ENCODE data around the gene EFCC1. TPM values are rescaled to one million over a fixed set of nuclear protein-coding genes. Genes with fewer than 3 reads are reported as not detected.

The EFCC1 gene
- total RNA-seq, 2 experiments from 2014 or later = not detected

GRCh38 chr3:129018751-129019150, 17.6 kb downstream of the EFCC1 start:
- Mint-ChIP-seq H3K9me3 (no peaks in the 10 kb centered on the region), H3K27ac (no peak overlapping the region), H3K27me3 (no peaks in the 10 kb centered on the region), H3K4me3 (no peak overlapping the region), H3K4me1 (peaks cover 37% of the 10 kb centered on the region), H3K36me3 (ENCODE audit: low read depth) (no peaks in the 10 kb centered on the region)
- no peak for DNase-seq
- ChIA-PET POLR2A (no interaction called here), CTCF (interaction anchor here (1.0 to 2.4 kb wide), 4 partner anchors 8 to 48 kb away, joined by 3 to 7 read pairs (median 3); no protein-coding TSS in a partner anchor)

DNA sequence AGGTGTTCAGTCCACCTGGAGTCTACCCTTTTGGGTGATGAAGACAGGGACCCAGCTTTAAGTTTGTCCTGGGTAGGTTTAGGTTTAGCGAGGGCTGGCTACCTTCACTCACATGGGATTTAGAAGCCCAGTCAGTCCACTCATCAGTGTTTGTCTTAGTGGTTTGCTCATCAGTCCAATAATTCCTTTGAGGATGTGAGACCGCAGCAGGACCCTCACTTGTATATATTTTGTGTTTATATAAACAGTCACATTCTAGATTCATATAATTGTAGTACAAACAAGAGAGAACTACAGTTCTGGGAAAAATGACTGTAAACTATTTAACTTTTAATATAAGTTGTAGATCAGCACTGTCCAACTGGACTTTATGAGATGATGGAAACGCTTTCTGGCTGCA, 18.2 kb downstream of the EFCC1 start:
- Mint-ChIP-seq H3K27ac (no peak overlapping the region), H3K4me3 (no peak overlapping the region), H3K36me3 (ENCODE audit: low read depth) (no peaks in the 10 kb centered on the region), H3K27me3 (no peaks in the 10 kb centered on the region), H3K9me3 (no peaks in the 10 kb centered on the region), H3K4me1 (peaks cover 37% of the 10 kb centered on the region)
- no peak for DNase-seq
- ChIA-PET CTCF (interaction anchor here (1.0 to 2.4 kb wide), 3 partner anchors 9 to 49 kb away, joined by 3 to 7 read pairs (median 3); no protein-coding TSS in a partner anchor), POLR2A (interaction anchor here (0.5 kb wide), 1 partner anchor 49 kb away, joined by 3 read pairs; no protein-coding TSS in a partner anchor)

- ChIA-PET CTCF (interaction anchor here (1.4 to 2.4 kb wide), 2 partner anchors 32 to 50 kb away, joined by 3 to 7 read pairs; no protein-coding TSS in a partner anchor), POLR2A (interaction anchor here (0.7 kb wide), 1 partner anchor 225 kb away, joined by 4 read pairs; no protein-coding TSS in a partner anchor)
- peaks cover 2% of the 10 kb centered on the region for H3K27me3 Mint-ChIP-seq
- H3K4me1 Mint-ChIP-seq = peaks cover 28% of the 10 kb centered on the region
- no peaks in the 10 kb centered on the region for H3K36me3 Mint-ChIP-seq (ENCODE audit: low read depth)
- H3K27ac Mint-ChIP-seq = no peak overlapping the region
- no peaks in the 10 kb centered on the region for H3K9me3 Mint-ChIP-seq
- no peak for DNase-seq
- no peak overlapping the region for H3K4me3 Mint-ChIP-seq
Observed at GRCh38 chr3:129020691-129021090, 19.6 kb downstream of the EFCC1 start.

DNA sequence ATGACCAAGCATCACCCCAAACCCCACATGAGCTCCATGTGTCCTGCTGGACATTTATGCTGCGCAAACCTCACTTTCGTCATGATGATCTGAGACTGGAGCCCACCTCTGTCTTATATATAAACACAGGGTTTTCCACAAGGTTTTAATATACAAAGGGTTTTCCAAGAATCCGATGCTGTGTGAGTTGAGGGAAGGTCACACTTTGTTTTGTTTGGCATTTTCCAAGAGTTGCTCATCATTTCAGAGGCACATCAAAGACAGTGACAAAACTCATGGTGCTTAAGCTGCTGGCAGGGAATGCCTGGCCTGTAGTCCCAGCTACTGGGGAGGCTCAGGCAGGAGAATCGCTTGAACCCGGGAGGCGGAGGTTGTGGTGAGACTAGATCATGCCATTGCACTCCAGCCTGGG, 20.0 kb downstream of the EFCC1 start:
- Mint-ChIP-seq H3K27ac (no peak overlapping the region), H3K27me3 (peaks cover 2% of the 10 kb centered on the region), H3K9me3 (no peaks in the 10 kb centered on the region), H3K36me3 (ENCODE audit: low read depth) (no peaks in the 10 kb centered on the region), H3K4me1 (peaks cover 26% of the 10 kb centered on the region), H3K4me3 (no peak overlapping the region)
- no peak for DNase-seq
- ChIA-PET CTCF (interaction anchor here (1.4 kb wide), 1 partner anchor 32 kb away, joined by 3 read pairs; no protein-coding TSS in a partner anchor), POLR2A (no interaction called here)

DNA sequence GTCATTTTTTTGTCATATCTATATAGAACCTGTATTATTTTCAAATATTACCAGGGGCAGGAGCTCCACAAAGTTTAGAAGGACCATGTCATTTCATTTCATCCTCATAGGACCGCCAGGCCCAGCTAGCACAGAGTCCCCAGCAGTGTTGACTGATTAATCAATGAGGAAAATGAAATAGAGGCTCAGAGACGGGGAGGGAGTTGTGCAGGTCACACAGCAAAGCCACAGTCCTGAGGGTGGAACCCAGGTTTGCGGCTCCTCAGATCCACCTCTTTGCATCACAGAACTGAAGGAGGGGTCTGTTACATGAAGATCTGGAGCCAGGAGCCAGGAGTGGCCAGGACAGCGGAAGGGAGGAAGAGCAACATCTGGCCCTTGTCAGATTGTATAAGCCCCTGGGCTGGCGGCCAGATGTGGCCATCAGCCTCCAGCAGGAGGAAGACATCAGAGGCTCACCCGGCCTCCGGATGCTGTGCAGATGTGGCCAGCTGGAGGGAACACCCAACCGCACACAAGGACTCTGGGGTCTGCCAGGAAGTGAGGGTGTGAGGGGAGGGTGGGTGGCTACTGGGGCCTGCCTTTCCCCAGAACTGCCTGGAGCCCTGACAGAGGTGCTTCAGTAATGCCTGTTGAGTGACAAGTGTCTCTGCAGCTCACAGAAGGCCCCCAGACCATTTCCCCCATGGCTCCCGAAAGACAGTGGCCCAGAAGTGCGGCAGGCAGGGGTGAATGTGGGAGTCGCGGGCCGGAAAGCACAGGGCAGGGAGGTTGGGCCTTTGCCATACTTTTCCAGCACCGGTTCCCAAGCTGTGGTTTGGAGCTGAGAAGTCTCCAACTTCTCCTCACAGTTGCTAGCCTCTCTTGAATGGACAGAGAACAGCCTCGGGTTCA, 21.3 kb downstream of the EFCC1 start:
- no peak overlapping the region for H3K27ac Mint-ChIP-seq
- CTCF ChIA-PET = interaction anchor here (0.7 to 1.4 kb wide), 3 partner anchors 31 to 98 kb away, joined by 3 read pairs; no protein-coding TSS in a partner anchor
- no peaks in the 10 kb centered on the region for H3K36me3 Mint-ChIP-seq (ENCODE audit: low read depth)
- H3K4me1 Mint-ChIP-seq = peaks cover 23% of the 10 kb centered on the region
- no peak overlapping the region for H3K4me3 Mint-ChIP-seq
- H3K9me3 Mint-ChIP-seq = no peaks in the 10 kb centered on the region
- H3K27me3 Mint-ChIP-seq = peaks cover 2% of the 10 kb centered on the region
- DNase-seq = no peak
- POLR2A ChIA-PET = no interaction called here

DNA sequence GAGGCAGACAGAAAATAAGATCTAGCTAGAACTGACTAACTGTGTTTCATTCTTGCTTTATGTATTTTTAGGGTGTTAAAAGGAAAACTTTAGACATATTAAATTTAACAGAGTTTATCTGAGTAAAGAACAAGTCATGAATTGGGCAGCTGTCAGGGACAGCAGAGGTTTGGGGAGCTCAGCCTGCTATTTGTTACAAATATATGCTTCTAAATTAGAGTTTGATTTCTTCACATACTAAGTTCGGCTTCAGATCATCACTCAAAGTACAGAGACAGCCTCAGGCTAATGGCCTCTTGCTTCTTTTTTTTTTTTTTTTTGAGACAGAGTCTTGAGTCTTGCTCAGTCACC, 21.9 kb downstream of the EFCC1 start:
- POLR2A ChIA-PET = no interaction called here
- Mint-ChIP-seq H3K4me3 (no peak overlapping the region), H3K27me3 (peaks cover 2% of the 10 kb centered on the region), H3K9me3 (no peaks in the 10 kb centered on the region), H3K4me1 (peaks cover 17% of the 10 kb centered on the region), H3K36me3 (ENCODE audit: low read depth) (no peaks in the 10 kb centered on the region), H3K27ac (no peak overlapping the region)
- no peak for DNase-seq
- CTCF ChIA-PET = interaction anchor here (0.7 to 1.1 kb wide), 2 partner anchors 52 to 97 kb away, joined by 3 read pairs; no protein-coding TSS in a partner anchor

GRCh38 chr3:129023909-129024308, 22.8 kb downstream of the EFCC1 start:
- no peak overlapping the region for H3K27ac Mint-ChIP-seq
- peaks cover 14% of the 10 kb centered on the region for H3K4me1 Mint-ChIP-seq
- CTCF ChIA-PET = interaction anchor here (1.2 to 1.6 kb wide), 2 partner anchors 26 to 217 kb away, joined by 3 to 4 read pairs; no protein-coding TSS in a partner anchor
- H3K36me3 Mint-ChIP-seq (ENCODE audit: low read depth) = no peaks in the 10 kb centered on the region
- peaks cover 4% of the 10 kb centered on the region for H3K27me3 Mint-ChIP-seq
- POLR2A ChIA-PET = no interaction called here
- no peak for DNase-seq
- H3K4me3 Mint-ChIP-seq = no peak overlapping the region
- no peaks in the 10 kb centered on the region for H3K9me3 Mint-ChIP-seq

DNA sequence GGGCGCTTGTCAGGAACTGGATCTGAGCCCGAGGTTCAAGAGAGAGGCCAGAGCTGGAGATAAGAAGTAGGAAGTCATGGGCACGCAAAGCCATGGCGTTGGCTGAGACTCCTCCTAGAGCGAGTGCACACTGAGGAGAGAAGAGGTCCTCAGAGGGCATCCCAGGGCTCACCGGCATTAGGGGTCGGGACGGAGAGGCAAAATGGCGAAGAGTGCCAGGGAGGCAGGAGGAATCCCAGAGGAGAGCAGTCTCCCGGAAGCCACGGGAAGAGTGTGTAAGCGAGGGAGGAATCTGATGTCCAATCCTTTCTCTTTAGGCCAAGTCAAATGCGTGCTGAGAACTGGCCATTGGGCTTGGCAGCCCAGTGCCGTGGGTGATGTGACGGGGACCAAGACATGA, 24.0 kb downstream of the EFCC1 start:
- ChIA-PET CTCF (interaction anchor here (1.6 to 7.7 kb wide), 3 partner anchors 11 to 215 kb away, joined by 4 to 123 read pairs (median 20); no protein-coding TSS in a partner anchor), POLR2A (interaction anchor here (1.5 to 3.7 kb wide), 3 partner anchors 9 to 31 kb away, joined by 3 to 56 read pairs (median 9); partner anchors contain the start of gene CFAP92)
- Mint-ChIP-seq H3K4me3 (no peak overlapping the region), H3K4me1 (peaks cover 14% of the 10 kb centered on the region), H3K36me3 (ENCODE audit: low read depth) (no peaks in the 10 kb centered on the region), H3K27ac (no peak overlapping the region), H3K9me3 (no peaks in the 10 kb centered on the region), H3K27me3 (peaks cover 4% of the 10 kb centered on the region)
- no peak for DNase-seq

DNA sequence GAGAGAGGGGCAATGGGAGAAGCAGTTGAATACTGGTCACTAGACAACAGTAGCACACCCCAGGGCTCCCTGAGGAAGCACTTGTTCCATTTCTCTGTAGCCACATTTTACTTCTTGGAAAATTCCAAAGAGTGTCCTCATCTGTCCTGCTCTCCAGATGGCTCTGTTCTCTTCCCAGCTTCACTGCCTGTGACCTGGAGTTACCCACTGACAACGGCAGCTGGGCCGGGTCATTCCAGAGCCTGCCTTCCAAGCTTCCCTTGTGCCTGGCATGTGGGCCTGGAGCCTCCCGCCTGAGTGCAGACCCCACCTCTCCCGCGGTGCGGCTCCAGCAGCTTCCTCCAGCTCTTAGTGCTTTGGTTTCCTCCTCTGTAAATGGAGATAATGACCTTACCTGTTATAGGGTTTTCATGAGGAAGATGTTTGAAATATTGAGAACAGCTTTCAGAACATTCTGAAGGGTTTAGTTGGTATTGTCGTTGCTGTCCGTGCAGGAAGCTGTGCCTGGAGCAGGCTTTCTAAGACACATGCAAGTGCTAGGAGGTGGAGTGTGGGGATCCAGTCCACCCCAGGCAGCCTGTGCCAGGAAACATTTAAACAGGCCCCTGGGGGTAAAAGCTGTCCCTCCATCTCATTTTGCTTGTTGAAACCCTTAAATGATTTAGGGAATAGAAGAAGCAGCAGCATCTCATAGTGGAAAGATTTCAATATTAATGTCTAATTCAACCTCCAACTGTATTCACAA, 24.8 kb downstream of the EFCC1 start:
- POLR2A ChIA-PET = interaction anchor here (0.6 to 3.7 kb wide), 14 partner anchors 9 to 292 kb away, joined by 3 to 56 read pairs (median 4); partner anchors contain the start of genes CFAP92, CNBP, COPG1 and RAB43
- H3K9me3 Mint-ChIP-seq = no peaks in the 10 kb centered on the region
- H3K27ac Mint-ChIP-seq = no peak overlapping the region
- peaks cover 14% of the 10 kb centered on the region for H3K4me1 Mint-ChIP-seq
- H3K4me3 Mint-ChIP-seq = peak overlapping the region; percentile 69
- DNase-seq = no peak
- peaks cover 6% of the 10 kb centered on the region for H3K27me3 Mint-ChIP-seq
- H3K36me3 Mint-ChIP-seq (ENCODE audit: low read depth) = no peaks in the 10 kb centered on the region
- CTCF ChIA-PET = interaction anchor here (1.0 to 7.7 kb wide), 14 partner anchors 11 to 345 kb away, joined by 3 to 123 read pairs (median 8); partner anchors contain the start of genes CFAP92, COPG1 and RAB43

DNA sequence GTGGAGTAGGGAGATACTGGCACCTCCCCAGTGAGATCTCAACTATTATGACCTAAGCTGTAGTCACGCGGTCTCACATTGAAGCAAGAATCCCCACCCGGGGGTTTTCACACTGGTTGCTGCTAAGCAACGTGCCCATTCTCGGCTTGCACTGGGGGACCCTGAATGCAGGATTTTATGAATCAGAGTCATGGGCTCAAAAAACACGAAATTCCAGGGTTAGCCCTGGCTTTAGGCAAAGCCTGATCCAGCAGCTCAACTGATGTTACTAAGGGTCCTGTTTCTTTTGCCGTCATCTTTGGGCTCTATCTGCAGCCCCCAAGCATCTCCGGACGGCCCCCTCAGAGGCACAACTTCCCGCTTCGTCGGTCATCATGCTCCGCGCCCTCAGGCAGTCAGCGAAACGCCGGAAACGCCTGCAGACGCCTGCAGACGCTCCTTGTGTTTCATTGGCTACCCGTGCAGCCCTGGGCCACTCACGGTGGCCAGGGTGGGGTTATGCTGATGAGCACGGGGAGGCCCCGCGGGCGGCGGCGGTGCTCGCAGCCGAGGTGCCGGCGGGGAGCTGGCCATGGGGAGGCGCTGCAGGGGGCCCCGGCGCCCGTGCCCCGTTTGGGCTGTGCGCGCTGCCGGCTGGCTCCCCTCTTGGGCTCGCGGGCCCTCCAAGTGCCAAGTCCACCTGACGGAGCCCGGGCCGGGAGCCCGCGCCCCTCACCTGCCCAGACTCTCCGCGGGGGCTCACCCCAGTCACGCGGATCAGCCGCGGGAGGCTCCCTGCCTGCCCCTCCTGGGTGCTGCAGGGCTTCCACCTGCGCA, 25.8 kb downstream of the EFCC1 start:
- Mint-ChIP-seq H3K27me3 (peaks cover 6% of the 10 kb centered on the region), H3K4me1 (peaks cover 14% of the 10 kb centered on the region), H3K9me3 (no peaks in the 10 kb centered on the region), H3K4me3 (peak overlapping the region; percentile 69), H3K27ac (peak overlapping the region; percentile 70), H3K36me3 (ENCODE audit: low read depth) (no peaks in the 10 kb centered on the region)
- CTCF ChIA-PET = interaction anchor here (0.7 to 7.7 kb wide), 25 partner anchors 9 to 409 kb away, joined by 3 to 123 read pairs (median 4); partner anchors contain the start of genes ACAD9, CFAP92, COPG1 and RAB43
- DNase-seq = peak; percentile 95
- POLR2A ChIA-PET = interaction anchor here (0.6 to 3.7 kb wide), 20 partner anchors 11 to 291 kb away, joined by 3 to 56 read pairs (median 4); partner anchors contain the start of genes CFAP92, CNBP, COPG1 and RAB43

GRCh38 chr3:129027544-129027880, 26.4 kb downstream of the EFCC1 start:
- ChIA-PET CTCF (interaction anchor here (0.7 to 7.7 kb wide), 23 partner anchors 8 to 410 kb away, joined by 3 to 123 read pairs (median 4); partner anchors contain the start of genes ACAD9, CFAP92 and COPG1), POLR2A (interaction anchor here (0.6 to 3.7 kb wide), 13 partner anchors 11 to 288 kb away, joined by 3 to 56 read pairs (median 5); partner anchors contain the start of genes CFAP92, COPG1 and RAB43)
- no peaks in the 10 kb centered on the region for H3K36me3 Mint-ChIP-seq (ENCODE audit: low read depth)
- peaks cover 6% of the 10 kb centered on the region for H3K27me3 Mint-ChIP-seq
- no peak overlapping the region for H3K27ac Mint-ChIP-seq
- H3K4me3 Mint-ChIP-seq = no peak overlapping the region
- no peaks in the 10 kb centered on the region for H3K9me3 Mint-ChIP-seq
- no peak for DNase-seq
- H3K4me1 Mint-ChIP-seq = peaks cover 14% of the 10 kb centered on the region

Data from activated CD4-positive, alpha-beta memory T cell treated with anti-CD3 and anti-CD28 coated beads, Interleukin-2, amount 10 ng/mL, durations not matched to agents 7 days and 5 days (primary cell).